Urinary bladder (tissue), 4 donors: Measurements from ENCODE around the gene GEMIN2. TPM values are rescaled to one million over a fixed set of nuclear protein-coding genes. Genes with fewer than 3 reads are reported as not detected.
"Not testable (repeated sequence)": the region's sequence is repeated elsewhere in the genome, so short reads cannot be mapped to it uniquely, and the experiment has no call there.

Experiments used
- DNase-seq: peaks from one replicate; pipeline ENCODE4 v3.0.0-alpha.2; 2015; ENCODE audit errors: extremely low spot score
- H3K27ac ChIP-seq: one replicate; pipeline ENCODE4 v1.5.1; 2013; ENCODE audit warnings: low read depth, mild to moderate bottlenecking, moderate library complexity
- H3K36me3 ChIP-seq: one replicate; pipeline ENCODE4 v1.6.1; 2013; ENCODE audit warnings: mild to moderate bottlenecking, moderate library complexity; ENCODE audit not compliant: insufficient read depth
- H3K4me1 ChIP-seq: one replicate; pipeline ENCODE4 v1.6.1; 2013; ENCODE audit warnings: mild to moderate bottlenecking, moderate library complexity; ENCODE audit not compliant: insufficient read depth
- H3K4me3 ChIP-seq: one replicate; pipeline ENCODE4 v1.5.1; 2013; ENCODE audit warnings: low read depth, low read length
- WGBS: extraction: QIAGEN DNeasy Blood & Tissue Kit; methylation state at CpG from one replicate; pipeline ENCODE4 v1.1.7; 2013; 5-methylcytosine and 5-hydroxymethylcytosine counted together
- polyA plus RNA-seq: library from polyadenylated mRNA; stranded (reverse); fragments of 200-250 nt; gene quantifications from one replicate; pipeline ENCODE4 v1.2.3, GENCODE V29; 2013
- total RNA-seq: library from RNA; depleted of rRNA; stranded (reverse); fragments of >200 nt; gene quantifications from one replicate; pipeline ENCODE4 v1.2.3, GENCODE V29; 2014
- donor health status: healthy with polysubstance abuse.
- donor health status: healthy.

The GEMIN2 gene
- total and polyA plus RNA-seq, 2 donors = 8.6 to 33.5 TPM

DNA sequence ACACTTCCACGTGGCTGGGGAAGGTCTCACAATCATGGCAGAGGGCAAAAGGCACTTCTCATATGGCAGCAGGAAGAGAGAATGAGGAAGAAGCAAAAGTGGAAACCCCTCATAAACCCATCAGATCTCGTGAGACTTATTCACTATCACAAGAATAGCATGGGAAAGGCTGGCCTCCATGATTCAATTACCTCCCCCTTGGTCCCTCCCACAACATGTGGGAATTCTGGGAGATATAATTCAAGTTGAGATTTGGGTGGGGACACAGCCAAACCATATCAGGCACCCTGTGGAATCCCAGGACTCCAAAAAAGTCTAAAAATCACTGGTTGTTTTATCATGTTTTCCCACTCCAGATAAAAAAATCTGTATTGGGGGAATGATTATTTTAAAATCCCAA is 29.1 kb downstream of the GEMIN2 start:
- WGBS = 73% methylated on average over 2 of the region's 2 CpGs
- not testable (repeated sequence) for H3K4me1 ChIP-seq, H3K27ac ChIP-seq, H3K36me3 ChIP-seq, H3K4me3 ChIP-seq, DNase-seq

- Histone ChIP-seq H3K4me3 (no peak overlapping the region), H3K4me1 (no peaks in the 10 kb centered on the region), H3K36me3 (no peaks in the 10 kb centered on the region), H3K27ac (no peak overlapping the region)
- 67% methylated on average over 7 of the region's 7 CpGs for WGBS
- DNase-seq = no peak
Observed at GRCh38 chr14:39145266-39145966, 31.3 kb downstream of the GEMIN2 start.

DNA sequence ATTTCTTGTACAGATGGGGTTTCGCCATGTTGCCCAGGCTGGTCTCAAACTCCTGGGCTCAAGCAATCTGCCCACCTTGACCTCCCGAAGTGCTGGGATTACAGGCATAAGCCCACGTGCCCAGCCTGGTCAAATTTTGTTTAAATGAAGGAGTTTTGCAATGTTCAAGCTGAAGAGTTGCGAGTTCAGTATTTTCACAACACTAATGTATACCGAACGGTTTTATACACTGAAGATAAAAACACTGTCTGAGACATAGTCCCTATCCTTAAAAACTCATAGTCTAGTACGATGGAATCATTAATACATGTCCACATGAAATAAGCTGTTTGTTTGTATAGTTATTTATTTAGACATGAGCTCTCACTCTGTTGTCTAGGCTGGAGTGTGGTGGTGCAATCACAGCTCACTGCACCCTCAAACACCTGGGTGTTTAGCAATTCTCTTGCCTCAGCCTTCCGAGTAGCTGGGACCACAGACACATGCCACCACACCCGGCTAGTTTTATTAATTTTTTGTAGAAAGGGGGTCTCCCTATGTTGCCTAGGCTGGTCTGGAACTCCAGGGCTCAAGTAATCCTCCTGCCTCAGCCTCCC is 40.6 kb downstream of the GEMIN2 start:
- no peak overlapping the region for H3K27ac ChIP-seq
- peaks cover 3% of the 10 kb centered on the region for H3K36me3 ChIP-seq
- H3K4me3 ChIP-seq = no peak overlapping the region
- WGBS = 91% methylated on average over 9 of the region's 9 CpGs
- no peaks in the 10 kb centered on the region for H3K4me1 ChIP-seq
- DNase-seq = no peak

- no peaks in the 10 kb centered on the region for H3K4me1 ChIP-seq
- H3K4me3 ChIP-seq = no peak overlapping the region
- peaks cover 5% of the 10 kb centered on the region for H3K36me3 ChIP-seq
- H3K27ac ChIP-seq = no peak overlapping the region
- WGBS = 95% methylated on average over 6 of the region's 6 CpGs
- no peak for DNase-seq
Observed at GRCh38 chr14:39157491-39157890, 43.4 kb downstream of the GEMIN2 start.

GRCh38 chr14:39158222-39158858 is 44.2 kb downstream of the GEMIN2 start:
- 87% methylated on average over 6 of the region's 6 CpGs for WGBS
- Histone ChIP-seq H3K36me3 (peaks cover 5% of the 10 kb centered on the region), H3K27ac (no peak overlapping the region), H3K4me1 (no peaks in the 10 kb centered on the region), H3K4me3 (no peak overlapping the region)
- no peak for DNase-seq

GRCh38 chr14:39160494-39160893 is 46.4 kb downstream of the GEMIN2 start:
- Histone ChIP-seq H3K4me1 (no peaks in the 10 kb centered on the region), H3K36me3 (peaks cover 5% of the 10 kb centered on the region), H3K27ac (no peak overlapping the region), H3K4me3 (no peak overlapping the region)
- 94% methylated on average over 1 of the region's 1 CpG for WGBS
- no peak for DNase-seq

DNA sequence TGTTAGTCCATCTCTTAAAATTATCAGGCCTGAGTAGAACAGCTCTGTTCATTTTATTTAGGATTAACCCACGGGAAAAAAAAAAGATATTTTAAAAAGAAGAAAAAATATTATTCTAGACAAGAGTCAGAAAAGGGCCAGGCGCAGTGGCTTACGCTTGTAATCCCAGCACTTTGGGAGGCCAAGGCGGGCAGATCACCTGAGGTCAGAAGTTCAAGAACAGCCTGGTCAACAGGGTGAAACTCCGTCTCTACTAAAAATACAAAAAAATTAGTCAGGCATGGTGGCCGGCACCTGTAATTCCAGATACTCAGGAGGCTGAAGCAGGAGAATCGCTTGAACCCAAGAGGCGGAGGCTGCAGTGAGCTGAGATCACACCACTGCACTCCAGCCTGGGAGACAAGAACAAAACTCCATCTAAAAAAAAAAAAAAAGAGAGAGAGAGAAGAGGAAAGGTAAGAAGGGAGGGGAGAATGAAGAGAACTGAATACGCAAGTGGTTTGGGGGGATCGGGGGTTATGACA is 53.7 kb downstream of the GEMIN2 start:
- WGBS = 89% methylated on average over 10 of the region's 10 CpGs
- DNase-seq, H3K4me3 ChIP-seq, H3K27ac ChIP-seq, H3K36me3 ChIP-seq, H3K4me1 ChIP-seq: not testable (repeated sequence)

DNA sequence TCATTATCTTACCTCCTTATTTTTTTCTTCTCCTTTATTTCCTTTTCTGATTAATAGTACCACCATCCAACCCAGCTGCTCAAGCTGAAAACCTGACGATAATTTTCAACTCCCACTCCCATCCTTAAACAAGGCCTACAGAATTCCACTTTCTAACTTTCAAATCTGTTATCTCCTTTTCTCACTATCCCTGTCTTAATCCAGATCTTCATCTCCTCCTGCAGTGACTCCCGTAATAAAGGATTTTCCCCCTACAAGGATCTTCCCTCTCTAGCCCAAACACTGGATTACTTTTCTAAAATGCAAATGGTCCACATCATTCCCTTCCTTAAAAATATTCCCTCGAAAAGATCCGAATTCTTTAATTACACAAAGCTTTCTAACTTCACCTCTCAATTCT is 54.5 kb downstream of the GEMIN2 start:
- Histone ChIP-seq H3K4me1 (peaks cover 2% of the 10 kb centered on the region), H3K27ac (no peak overlapping the region), H3K4me3 (peak overlapping the region; percentile 90), H3K36me3 (no peaks in the 10 kb centered on the region)
- WGBS = 67% methylated on average over 4 of the region's 4 CpGs
- DNase-seq = no peak

GRCh38 chr14:39169541-39169900 is 55.4 kb downstream of the GEMIN2 start:
- peak overlapping the region; percentile 96 for H3K27ac ChIP-seq
- under 1% methylated on average over 7 of the region's 7 CpGs for WGBS
- peaks cover 2% of the 10 kb centered on the region for H3K4me1 ChIP-seq
- DNase-seq = no peak
- H3K4me3 ChIP-seq = peak overlapping the region; percentile 90
- no peaks in the 10 kb centered on the region for H3K36me3 ChIP-seq

DNA sequence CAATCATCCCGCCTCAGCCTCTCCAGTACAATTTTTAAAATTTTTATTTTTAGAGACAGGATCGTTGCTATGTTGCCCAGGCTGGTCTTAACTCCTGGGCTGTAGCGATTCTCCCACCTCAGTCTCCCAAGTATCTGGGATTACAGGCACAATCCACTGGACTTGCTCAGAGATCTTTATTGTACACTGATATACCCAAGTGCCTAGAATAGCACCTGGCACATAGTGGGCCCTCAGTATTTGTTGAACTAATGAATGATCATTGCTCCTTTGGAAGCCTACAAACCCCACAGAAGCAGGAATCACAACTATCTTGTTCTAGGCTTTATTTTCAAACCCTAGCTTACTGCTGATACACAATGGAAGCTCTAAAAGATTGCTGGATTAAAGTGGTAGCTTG is 59.1 kb downstream of the GEMIN2 start:
- Histone ChIP-seq H3K36me3 (no peaks in the 10 kb centered on the region), H3K4me1 (no peaks in the 10 kb centered on the region), H3K4me3 (no peak overlapping the region), H3K27ac (no peak overlapping the region)
- 75% methylated on average over 3 of the region's 3 CpGs for WGBS
- DNase-seq = no peak

GRCh38 chr14:39174560-39175444 is 60.7 kb downstream of the GEMIN2 start, which contains the start of gene PNN:
PNN (plus strand) TSS chr14:39175254; CDS start chr14:39175280, 26 bp downstream.
- DNase-seq = peak; percentile 99
- WGBS = 4% methylated on average over 56 of the region's 56 CpGs
- no peaks in the 10 kb centered on the region for H3K4me1 ChIP-seq
- H3K36me3 ChIP-seq = no peaks in the 10 kb centered on the region
- peak within 1 kb of the TSS; percentile 93 for H3K27ac ChIP-seq
- peak within 1 kb of the TSS; percentile 96 for H3K4me3 ChIP-seq

- peak overlapping the region; percentile 96 for H3K4me3 ChIP-seq
Observed at GRCh38 chr14:39175445-39176262, 61.5 kb downstream of the GEMIN2 start.

More at GRCh38 chr14:39175445-39176262, 61.5 kb downstream of the GEMIN2 start:
- Histone ChIP-seq H3K4me1 (no peaks in the 10 kb centered on the region), H3K36me3 (no peaks in the 10 kb centered on the region), H3K27ac (peak overlapping the region; percentile 93)
- DNase-seq = peak; percentile 10
- under 1% methylated on average over 36 of the region's 36 CpGs for WGBS
